HL-60 (cell line): ENCODE results near the gene TRIM72.

Experiments used
- DNase-seq, 2 experiments: peaks; one replicate each; pipeline ENCODE4 v3.0.0-alpha.2; 2010 to 2020; ENCODE audit warnings: low read depth in 1 of 2, low spot score in 1 of 2
- H3K27ac ChIP-seq: fragments of 250-450 bp; sonication (Bioruptor Pico); replicated peaks from 2 replicates; pipeline ENCODE4 v1.5.1; 2020; ENCODE audit warnings: mild to moderate bottlenecking, moderate library complexity
- H3K27me3 ChIP-seq: fragments of 250-450 bp; sonication (Bioruptor Pico); 2 replicates; pipeline ENCODE4 v1.5.1; 2021; ENCODE audit warnings: mild to moderate bottlenecking, moderate library complexity; ENCODE audit not compliant: insufficient read depth, poor library complexity, severe bottlenecking
- H3K4me3 ChIP-seq: replicated peaks from 2 replicates; pipeline ENCODE4 v1.5.1; 2011; ENCODE audit warnings: mild to moderate bottlenecking, control low read depth, low read length; ENCODE audit not compliant: insufficient read depth
- CTCF ChIP-seq: IDR thresholded peaks from one replicate; pipeline ENCODE4 v1.5.1; 2011; ENCODE audit warnings: low read length, control low read depth, inconsistent platforms; ENCODE audit not compliant: insufficient read depth
- GABPA ChIP-seq: IDR thresholded peaks from 2 replicates; pipeline ENCODE4 v1.6.1; 2012; ENCODE audit warnings: low read depth
- POLR2AphosphoS5 ChIP-seq: IDR thresholded peaks from 2 replicates; pipeline ENCODE4 v1.6.1; 2012; ENCODE audit warnings: low read depth
- SPI1 ChIP-seq: IDR thresholded peaks from 2 replicates; pipeline ENCODE4 v1.6.1; 2012; ENCODE audit warnings: low read depth, mild to moderate bottlenecking, borderline replicate concordance
- TF ChIP-seq, protein P1 (sequence below): IDR thresholded peaks from 2 replicates; pipeline ENCODE4 v1.6.1; 2012; ENCODE audit warnings: low read depth; ENCODE audit not compliant: insufficient replicate concordance

The TRIM72 gene

GRCh38 chr16:31214708-31215286 is 878 bp downstream of the TRIM72 start:
- Histone ChIP-seq H3K4me3 (no peak overlapping the region), H3K27me3 (peaks cover 29% of the 10 kb centered on the region), H3K27ac (no peak overlapping the region)
- TF ChIP-seq GABPA (no peak), CTCF (no peak), POLR2AphosphoS5 (no peak), SPI1 (no peak)
- TF ChIP-seq, protein P1, sequence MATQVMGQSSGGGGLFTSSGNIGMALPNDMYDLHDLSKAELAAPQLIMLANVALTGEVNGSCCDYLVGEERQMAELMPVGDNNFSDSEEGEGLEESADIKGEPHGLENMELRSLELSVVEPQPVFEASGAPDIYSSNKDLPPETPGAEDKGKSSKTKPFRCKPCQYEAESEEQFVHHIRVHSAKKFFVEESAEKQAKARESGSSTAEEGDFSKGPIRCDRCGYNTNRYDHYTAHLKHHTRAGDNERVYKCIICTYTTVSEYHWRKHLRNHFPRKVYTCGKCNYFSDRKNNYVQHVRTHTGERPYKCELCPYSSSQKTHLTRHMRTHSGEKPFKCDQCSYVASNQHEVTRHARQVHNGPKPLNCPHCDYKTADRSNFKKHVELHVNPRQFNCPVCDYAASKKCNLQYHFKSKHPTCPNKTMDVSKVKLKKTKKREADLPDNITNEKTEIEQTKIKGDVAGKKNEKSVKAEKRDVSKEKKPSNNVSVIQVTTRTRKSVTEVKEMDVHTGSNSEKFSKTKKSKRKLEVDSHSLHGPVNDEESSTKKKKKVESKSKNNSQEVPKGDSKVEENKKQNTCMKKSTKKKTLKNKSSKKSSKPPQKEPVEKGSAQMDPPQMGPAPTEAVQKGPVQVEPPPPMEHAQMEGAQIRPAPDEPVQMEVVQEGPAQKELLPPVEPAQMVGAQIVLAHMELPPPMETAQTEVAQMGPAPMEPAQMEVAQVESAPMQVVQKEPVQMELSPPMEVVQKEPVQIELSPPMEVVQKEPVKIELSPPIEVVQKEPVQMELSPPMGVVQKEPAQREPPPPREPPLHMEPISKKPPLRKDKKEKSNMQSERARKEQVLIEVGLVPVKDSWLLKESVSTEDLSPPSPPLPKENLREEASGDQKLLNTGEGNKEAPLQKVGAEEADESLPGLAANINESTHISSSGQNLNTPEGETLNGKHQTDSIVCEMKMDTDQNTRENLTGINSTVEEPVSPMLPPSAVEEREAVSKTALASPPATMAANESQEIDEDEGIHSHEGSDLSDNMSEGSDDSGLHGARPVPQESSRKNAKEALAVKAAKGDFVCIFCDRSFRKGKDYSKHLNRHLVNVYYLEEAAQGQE: no peak
- DNase-seq: no peak

GRCh38 chr16:31215287-31216162 is 1.6 kb downstream of the TRIM72 start:
- DNase-seq: no peak
- TF ChIP-seq POLR2AphosphoS5 (no peak), GABPA (no peak), CTCF (no peak), SPI1 (no peak)
- TF ChIP-seq, protein P1: no peak
- no peak overlapping the region for H3K4me3 ChIP-seq
- H3K27ac ChIP-seq: no peak overlapping the region
- peaks cover 29% of the 10 kb centered on the region for H3K27me3 ChIP-seq

DNA sequence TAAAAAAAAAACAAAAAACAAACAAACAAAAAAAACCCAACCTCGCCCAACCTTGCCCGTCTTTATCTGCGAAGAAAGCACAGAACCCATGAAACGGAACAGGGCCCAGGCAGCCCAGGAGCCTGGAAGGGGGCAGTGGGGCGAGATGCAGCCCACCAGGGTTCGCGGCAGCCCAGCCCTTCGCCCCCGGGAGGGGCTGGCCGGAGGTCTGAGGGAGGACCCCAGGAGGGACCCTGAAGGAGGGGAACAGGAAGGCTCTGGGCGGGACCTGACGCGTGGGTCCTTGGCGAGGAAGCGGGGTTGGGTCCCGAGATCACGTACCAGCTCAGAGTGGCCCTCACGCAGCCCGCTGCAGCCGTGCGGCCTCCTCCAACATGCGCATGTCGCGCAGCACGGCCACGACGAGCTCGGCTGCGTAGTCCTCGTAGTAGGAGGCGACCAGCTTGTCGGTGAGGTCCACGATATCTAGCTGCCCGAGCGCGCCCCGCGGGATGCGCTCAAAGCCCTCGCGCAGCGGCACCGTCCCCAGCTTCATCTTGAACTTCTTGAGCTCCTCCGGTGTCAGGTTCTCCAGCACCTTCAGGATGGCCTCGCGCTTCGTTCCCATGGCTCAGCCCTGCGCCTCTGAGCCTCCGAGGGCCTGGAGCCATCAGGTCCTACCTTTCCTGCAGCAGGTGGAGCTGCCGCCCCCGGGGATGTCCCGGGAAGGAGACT is 2.7 kb downstream of the TRIM72 start, which contains the start of gene PYDC1:
Gene PYDC1, minus strand, starts transcription at position 714 of the 714 bp plus-strand sequence. Its CDS starts 107 bp downstream, at position 607.
- DNase-seq: no peak
- Histone ChIP-seq H3K4me3 (no peak within 1 kb of the TSS), H3K27me3 (peaks cover 29% of the 10 kb centered on the region), H3K27ac (no peak within 1 kb of the TSS)
- TF ChIP-seq POLR2AphosphoS5 (no peak), CTCF (no peak), GABPA (no peak), SPI1 (no peak)
- TF ChIP-seq, protein P1: no peak
